GM23338 (cell line): ENCODE results near the gene BICDL1. TPM values are rescaled to one million over a fixed set of nuclear protein-coding genes. Genes with fewer than 3 reads are reported as not detected.

ENCODE experiments used
- ATAC-seq: fragments of 200-7000 bp; cut with Tn5 transposase; 3 replicates; pipeline ENCODE4 v1.9.1; 2020
- DNase-seq: peaks from one replicate; pipeline ENCODE4 v3.0.0-alpha.2; 2015; ENCODE audit warnings: low spot score
- H2AFZ ChIP-seq: fragments of 200-600 bp; sonication (generic); 2 replicates; pipeline ENCODE4 v1.8.0; 2016; ENCODE audit warnings: antibody characterized with exemption, mild to moderate bottlenecking, moderate library complexity
- H3F3A ChIP-seq: fragments of 200-600 bp; sonication (generic); replicated peaks from 2 replicates; pipeline ENCODE4 v1.8.0; 2017; ENCODE audit warnings: antibody characterized with exemption, mixed run types, low read depth
- H3K27ac ChIP-seq: fragments of 200-600 bp; sonication (generic); 2 replicates; pipeline ENCODE4 v1.6.1; 2016; ENCODE audit warnings: low read depth
- H3K27me3 ChIP-seq: fragments of 200-600 bp; sonication (generic); 2 replicates; pipeline ENCODE4 v1.8.0; 2016; ENCODE audit warnings: mild to moderate bottlenecking, mixed run types, moderate library complexity; ENCODE audit not compliant: insufficient read depth
- H3K36me3 ChIP-seq: fragments of 200-600 bp; sonication (generic); 2 replicates; pipeline ENCODE4 v1.8.0; 2016; ENCODE audit warnings: mild to moderate bottlenecking; ENCODE audit not compliant: insufficient read depth
- H3K4me1 ChIP-seq: fragments of 200-600 bp; sonication (generic); 2 replicates; pipeline ENCODE4 v1.8.0; 2016; ENCODE audit warnings: mild to moderate bottlenecking, moderate library complexity; ENCODE audit not compliant: insufficient read depth
- H3K4me2 ChIP-seq: fragments of 200-600 bp; sonication (generic); 2 replicates; pipeline ENCODE4 v1.7.1; 2017; ENCODE audit warnings: mixed run types
- H3K4me3 ChIP-seq: fragments of 200-600 bp; sonication (generic); 2 replicates; pipeline ENCODE4 v1.6.1; 2016; ENCODE audit warnings: mixed run types
- H3K79me2 ChIP-seq: fragments of 200-600 bp; sonication (generic); replicated peaks from 2 replicates; pipeline ENCODE4 v1.8.0; 2017; ENCODE audit warnings: mild to moderate bottlenecking; ENCODE audit not compliant: insufficient read depth
- H3K9me2 ChIP-seq: fragments of 200-600 bp; sonication (generic); 2 replicates; pipeline ENCODE4 v1.8.0; 2017; ENCODE audit not compliant: insufficient read depth
- H4K20me1 ChIP-seq: fragments of 200-600 bp; sonication (generic); replicated peaks from 2 replicates; pipeline ENCODE4 v1.8.0; 2017; ENCODE audit warnings: mild to moderate bottlenecking; ENCODE audit not compliant: insufficient read depth
- H3K27ac Mint-ChIP-seq: 2 replicates; pipeline ENCODE4 v1.8.0; 2020; ENCODE audit warnings: inconsistent platforms, mild to moderate bottlenecking, moderate library complexity, mixed read lengths
- H3K27me3 Mint-ChIP-seq: 3 replicates; pipeline ENCODE4 v1.8.0; 2022; ENCODE audit warnings: low read depth, mild to moderate bottlenecking, moderate library complexity, mixed read lengths, inconsistent platforms; ENCODE audit not compliant: insufficient read depth, poor library complexity
- H3K36me3 Mint-ChIP-seq: 3 replicates; pipeline ENCODE4 v1.8.0; 2021; ENCODE audit warnings: low read depth, mild to moderate bottlenecking, inconsistent platforms, moderate library complexity, mixed read lengths
- H3K4me1 Mint-ChIP-seq: 3 replicates; pipeline ENCODE4 v1.8.0; 2020; ENCODE audit warnings: mild to moderate bottlenecking, inconsistent platforms, mixed read lengths
- H3K4me3 Mint-ChIP-seq: 3 replicates; pipeline ENCODE4 v1.8.0; 2021; ENCODE audit warnings: moderate library complexity, mild to moderate bottlenecking, inconsistent platforms, mixed read lengths
- H3K9me3 Mint-ChIP-seq: 3 replicates; pipeline ENCODE4 v1.8.0; 2020; ENCODE audit warnings: moderate library complexity, mild to moderate bottlenecking, inconsistent platforms, mixed read lengths
- EZH2phosphoT487 ChIP-seq: fragments of 200-600 bp; sonication (generic); IDR thresholded peaks from one replicate; pipeline ENCODE4 v1.8.1; 2018; ENCODE audit warnings: antibody characterized with exemption; ENCODE audit not compliant: unreplicated experiment
- JUNB ChIP-seq: IDR thresholded peaks from one replicate; pipeline ENCODE4 v1.6.1; 2016; ENCODE audit warnings: antibody characterized with exemption; ENCODE audit not compliant: unreplicated experiment
- NANOG ChIP-seq: IDR thresholded peaks from 2 replicates; pipeline ENCODE4 v1.6.1; 2016; ENCODE audit warnings: antibody characterized with exemption, borderline replicate concordance
- STAT1 ChIP-seq: IDR thresholded peaks from one replicate; pipeline ENCODE4 v1.6.1; 2016; ENCODE audit warnings: antibody characterized with exemption; ENCODE audit not compliant: unreplicated experiment
- ZNF114 ChIP-seq: fragments of 250-450 bp; sonication (Bioruptor Pico); IDR thresholded peaks from 2 replicates; pipeline ENCODE4 v1.5.0; 2020; ENCODE audit warnings: mild to moderate bottlenecking, moderate library complexity
- ZNF331 ChIP-seq: fragments of 250-450 bp; sonication (Bioruptor Pico); IDR thresholded peaks from 2 replicates; pipeline ENCODE4 v1.5.0; 2020; ENCODE audit warnings: low read depth, mild to moderate bottlenecking, moderate library complexity
- ZNF462 ChIP-seq: fragments of 250-450 bp; sonication (Bioruptor Pico); IDR thresholded peaks from 2 replicates; pipeline ENCODE4 v1.5.0; 2020; ENCODE audit warnings: mild to moderate bottlenecking, moderate library complexity
- polyA plus RNA-seq: library from polyadenylated mRNA; unstranded; fragments of >200 nt; fragmentation: Nextera tagmentation; extraction: Ambion mirVana; gene quantifications from 2 replicates; pipeline ENCODE4 v1.2.1, GENCODE V29; 2016
- total RNA-seq: library from RNA; depleted of rRNA; stranded (reverse); fragments of >200 nt; shearing (Covaris generic); gene quantifications from 2 replicates; pipeline ENCODE4 v1.2.3, GENCODE V29; 2014
- TF ChIP-seq, protein P1 (sequence below): IDR thresholded peaks from 2 replicates; pipeline ENCODE4 v1.6.1; 2016; ENCODE audit warnings: antibody characterized with exemption

BICDL1 gene
- total and polyA plus RNA-seq, 2 experiments from 2014 or later: 14.0 to 25.7 TPM

DNA sequence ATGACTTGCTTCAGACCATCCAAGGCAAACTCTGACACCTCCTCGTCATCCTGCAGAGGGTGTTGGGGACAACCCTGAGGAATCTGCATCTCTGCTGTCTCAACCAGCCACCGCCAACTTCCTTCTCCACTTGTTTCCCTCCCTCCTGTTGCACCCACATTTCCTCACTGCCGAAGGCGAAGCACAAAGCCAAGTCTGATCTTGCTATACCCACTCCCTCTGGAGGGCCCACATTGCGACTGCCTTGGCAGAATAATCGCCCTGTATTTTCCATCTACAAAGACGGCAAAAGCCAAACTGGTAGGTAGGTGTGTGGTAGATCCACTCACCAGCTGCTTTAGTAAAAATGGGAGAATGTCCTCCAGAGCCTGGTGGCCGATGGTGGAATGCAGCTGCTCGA lies 149.3 kb downstream of the BICDL1 start:
- Histone ChIP-seq H3K9me2 (no peaks in the 10 kb centered on the region), H3K27ac (no peak overlapping the region), H3K4me2 (no peak overlapping the region), H3K4me1 (no peaks in the 10 kb centered on the region), H3K79me2 (no peaks in the 10 kb centered on the region), H4K20me1 (peaks cover 5% of the 10 kb centered on the region; the same call in 1 of the 2 replicates), H3K36me3 (peaks cover 81% of the 10 kb centered on the region), H3K4me3 (no peak overlapping the region), H2AFZ (no peak overlapping the region), H3K27me3 (no peaks in the 10 kb centered on the region), H3F3A (0 out of 2 replicates have a peak, but pooled peaks cover 5% of the 10 kb centered on the region)
- Mint-ChIP-seq H3K4me1 (no peaks in the 10 kb centered on the region), H3K36me3 (peaks cover 99% of the 10 kb centered on the region), H3K4me3 (no peak overlapping the region), H3K9me3 (no peaks in the 10 kb centered on the region), H3K27me3 (peaks cover 8% of the 10 kb centered on the region), H3K27ac (0 out of 2 replicates have a peak overlapping the region, but pooled peaks have one; percentile 8)
- DNase-seq (no peak), ATAC-seq (no peak)
- TF ChIP-seq, protein P1, sequence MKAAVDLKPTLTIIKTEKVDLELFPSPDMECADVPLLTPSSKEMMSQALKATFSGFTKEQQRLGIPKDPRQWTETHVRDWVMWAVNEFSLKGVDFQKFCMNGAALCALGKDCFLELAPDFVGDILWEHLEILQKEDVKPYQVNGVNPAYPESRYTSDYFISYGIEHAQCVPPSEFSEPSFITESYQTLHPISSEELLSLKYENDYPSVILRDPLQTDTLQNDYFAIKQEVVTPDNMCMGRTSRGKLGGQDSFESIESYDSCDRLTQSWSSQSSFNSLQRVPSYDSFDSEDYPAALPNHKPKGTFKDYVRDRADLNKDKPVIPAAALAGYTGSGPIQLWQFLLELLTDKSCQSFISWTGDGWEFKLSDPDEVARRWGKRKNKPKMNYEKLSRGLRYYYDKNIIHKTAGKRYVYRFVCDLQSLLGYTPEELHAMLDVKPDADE: no peak
- TF ChIP-seq NANOG: no peak
- TF ChIP-seq ZNF114: no peak
- TF ChIP-seq ZNF462: no peak
- no peak for TF ChIP-seq STAT1
- TF ChIP-seq JUNB: no peak
- no peak for TF ChIP-seq ZNF331 (CRISPR knock-in tag)
- no peak for TF ChIP-seq EZH2phosphoT487
